Calu3 (cell line): ENCODE results near the gene PHYKPL. TPM values are rescaled to one million over a fixed set of nuclear protein-coding genes. Genes with fewer than 3 reads are reported as not detected.

Experiments
- BruUV-seq: library from RNA; stranded (reverse); fragments of 400-500 nt; replicated peaks from 2 replicates; lab custom pipeline; 2021; lab: Mats Ljungman, UMichigan
- CTCF ChIA-PET: fragments of 300-600 bp; sonication (Branson Sonifier 250); formaldehyde crosslinking; loops from one replicate; lab custom pipeline; 2022; ENCODE audit warnings: antibody characterized with exemption; lab: Charles Lee
- DNase-seq: peaks from one replicate; pipeline ENCODE4 v3.0.0; 2022
- H3K27ac Mint-ChIP-seq: one replicate; pipeline ENCODE4 v1.8.0; 2022; ENCODE audit warnings: mixed read lengths; ENCODE audit not compliant: unreplicated experiment
- H3K27me3 Mint-ChIP-seq: one replicate; pipeline ENCODE4 v1.8.0; 2022; ENCODE audit warnings: mixed read lengths; ENCODE audit not compliant: unreplicated experiment
- H3K36me3 Mint-ChIP-seq: one replicate; pipeline ENCODE4 v1.8.0; 2022; ENCODE audit warnings: mild to moderate bottlenecking, moderate library complexity, mixed read lengths; ENCODE audit not compliant: insufficient read depth, unreplicated experiment
- H3K4me1 Mint-ChIP-seq: one replicate; pipeline ENCODE4 v1.8.0; 2022; ENCODE audit warnings: mild to moderate bottlenecking, low read depth, mixed read lengths; ENCODE audit not compliant: unreplicated experiment
- H3K4me3 Mint-ChIP-seq: one replicate; pipeline ENCODE4 v1.8.0; 2022; ENCODE audit warnings: mild to moderate bottlenecking, low read depth, moderate library complexity, mixed read lengths; ENCODE audit not compliant: unreplicated experiment
- H3K9me3 Mint-ChIP-seq: one replicate; pipeline ENCODE4 v1.8.0; 2022; ENCODE audit warnings: low read depth, mixed read lengths; ENCODE audit not compliant: unreplicated experiment
- CTCF ChIP-seq: fragments of 200-600 bp; IDR thresholded peaks from one replicate; pipeline ENCODE4 v1.8.0; 2022; ENCODE audit warnings: antibody characterized with exemption; ENCODE audit not compliant: unreplicated experiment
- intact Hi-C: fragments of 100-400 bp; cut with micrococcal nuclease; formaldehyde crosslinking; loops from one replicate; pipeline ENCODE4 v1.10.0; 2022; ENCODE audit not compliant: unreplicated experiment
- total RNA-seq: library from RNA; stranded (reverse); gene quantifications from 2 replicates; pipeline ENCODE4 v1.2.3, GENCODE V29; 2022

PHYKPL gene
- total RNA-seq, 1 experiment from 2014 or later, result 96.7 TPM

GRCh38 chr5:178238313-178238635 lies 5.7 kb upstream of the PHYKPL start:
- H3K4me3 Mint-ChIP-seq, result no peak overlapping the region
- H3K4me1 Mint-ChIP-seq, result peaks cover 9% of the 10 kb centered on the region
- BruUV-seq, result no TSS peak
- no peak for DNase-seq
- CTCF ChIA-PET, result interaction anchor here (1.0 kb wide), 1 partner anchor 11 kb away, joined by 3 read pairs; no protein-coding TSS in a partner anchor
- H3K9me3 Mint-ChIP-seq, result no peaks in the 10 kb centered on the region
- TF ChIP-seq CTCF, result no peak
- no peak overlapping the region for H3K27ac Mint-ChIP-seq
- peaks cover 12% of the 10 kb centered on the region for H3K27me3 Mint-ChIP-seq
- intact Hi-C loops, result no loop called here
- peaks cover 10% of the 10 kb centered on the region for H3K36me3 Mint-ChIP-seq

- peaks cover 9% of the 10 kb centered on the region for H3K4me1 Mint-ChIP-seq
- CTCF ChIA-PET, result interaction anchor here (1.0 kb wide), 1 partner anchor 10 kb away, joined by 3 read pairs; no protein-coding TSS in a partner anchor
- no peak for TF ChIP-seq CTCF
- H3K27me3 Mint-ChIP-seq, result peaks cover 10% of the 10 kb centered on the region
- no TSS peak for BruUV-seq
- H3K9me3 Mint-ChIP-seq, result no peaks in the 10 kb centered on the region
- no peak for DNase-seq
- H3K4me3 Mint-ChIP-seq, result no peak overlapping the region
- intact Hi-C loops, result no loop called here
- H3K36me3 Mint-ChIP-seq, result peaks cover 10% of the 10 kb centered on the region
- H3K27ac Mint-ChIP-seq, result no peak overlapping the region
Measured at GRCh38 chr5:178237431-178238312, 5.1 kb upstream of the PHYKPL start.

GRCh38 chr5:178236679-178237078 lies 4.1 kb upstream of the PHYKPL start:
- TF ChIP-seq CTCF, result no peak
- peaks cover 15% of the 10 kb centered on the region for H3K36me3 Mint-ChIP-seq
- no peaks in the 10 kb centered on the region for H3K9me3 Mint-ChIP-seq
- CTCF ChIA-PET, result no interaction called here
- no peak overlapping the region for H3K4me3 Mint-ChIP-seq
- intact Hi-C loops, result no loop called here
- H3K27me3 Mint-ChIP-seq, result peaks cover under 1% of the 10 kb centered on the region
- DNase-seq, result no peak
- H3K4me1 Mint-ChIP-seq, result peaks cover 10% of the 10 kb centered on the region
- no peak overlapping the region for H3K27ac Mint-ChIP-seq
- no TSS peak for BruUV-seq

GRCh38 chr5:178236126-178236525 lies 3.5 kb upstream of the PHYKPL start:
- Mint-ChIP-seq H3K4me1 (peaks cover 15% of the 10 kb centered on the region), H3K27me3 (no peaks in the 10 kb centered on the region), H3K9me3 (no peaks in the 10 kb centered on the region), H3K27ac (no peak overlapping the region), H3K36me3 (peaks cover 21% of the 10 kb centered on the region), H3K4me3 (no peak overlapping the region)
- intact Hi-C loops, result no loop called here
- TF ChIP-seq CTCF, result no peak
- no peak for DNase-seq
- no TSS peak for BruUV-seq
- CTCF ChIA-PET, result interaction anchor here (0.7 kb wide), 1 partner anchor 21 kb away, joined by 6 read pairs; no protein-coding TSS in a partner anchor
